Endothelial cell (in vitro differentiated cells): ENCODE measurements around the gene GPX1. TPM values are rescaled to one million over a fixed set of nuclear protein-coding genes. Genes with fewer than 3 reads are reported as not detected.
"Not testable (repeated sequence)": the region's sequence is repeated elsewhere in the genome, so short reads cannot be mapped to it uniquely, and the experiment has no call there.

Experiments
- DNase-seq: peaks from one replicate; pipeline ENCODE4 v3.0.0; 2021; ENCODE audit warnings: low spot score
- H3K27ac Mint-ChIP-seq: one replicate; pipeline ENCODE4 v1.8.0; 2021; ENCODE audit warnings: mixed read lengths, inconsistent platforms; ENCODE audit not compliant: unreplicated experiment
- H3K27me3 Mint-ChIP-seq: one replicate; pipeline ENCODE4 v1.8.0; 2021; ENCODE audit warnings: mild to moderate bottlenecking, moderate library complexity, mixed read lengths, inconsistent platforms; ENCODE audit not compliant: unreplicated experiment
- H3K36me3 Mint-ChIP-seq: one replicate; pipeline ENCODE4 v1.8.0; 2021; ENCODE audit warnings: mild to moderate bottlenecking, low read depth, mixed read lengths, inconsistent platforms; ENCODE audit not compliant: unreplicated experiment
- H3K4me1 Mint-ChIP-seq: one replicate; pipeline ENCODE4 v1.8.0; 2021; ENCODE audit warnings: mild to moderate bottlenecking, mixed read lengths, inconsistent platforms; ENCODE audit not compliant: unreplicated experiment
- H3K4me3 Mint-ChIP-seq: one replicate; pipeline ENCODE4 v1.8.0; 2021; ENCODE audit warnings: mild to moderate bottlenecking, mixed read lengths, inconsistent platforms; ENCODE audit not compliant: unreplicated experiment
- H3K9me3 Mint-ChIP-seq: one replicate; pipeline ENCODE4 v1.8.0; 2021; ENCODE audit warnings: mixed read lengths, inconsistent platforms; ENCODE audit not compliant: unreplicated experiment
- CTCF ChIP-seq: fragments of 200-600 bp; sonication (generic); IDR thresholded peaks from one replicate; pipeline ENCODE4 v1.5.0; 2021; ENCODE audit warnings: antibody characterized with exemption; ENCODE audit not compliant: unreplicated experiment
- total RNA-seq: library from RNA; stranded (reverse); fragmentation: NEBNext Ultra II Directional; extraction: Animal tissue kit (Norgen Biotek cat#: 25700); gene quantifications from one replicate; pipeline ENCODE4 v1.2.1, GENCODE V29; 2021; ENCODE audit not compliant: unreplicated experiment

Gene GPX1
- total RNA-seq, 1 donor from 2014 or later: 374 TPM

- Mint-ChIP-seq H3K4me3 (no peak overlapping the region), H3K36me3 (peaks cover 30% of the 10 kb centered on the region), H3K27ac (no peak overlapping the region), H3K4me1 (no peaks in the 10 kb centered on the region), H3K9me3 (no peaks in the 10 kb centered on the region), H3K27me3 (no peaks in the 10 kb centered on the region)
- TF ChIP-seq CTCF: no peak
- no peak for DNase-seq
Observed at GRCh38 chr3:49329186-49329585, 29.0 kb downstream of the GPX1 start.

- not testable (repeated sequence) for H3K27ac Mint-ChIP-seq, H3K27me3 Mint-ChIP-seq, DNase-seq, H3K4me3 Mint-ChIP-seq, H3K4me1 Mint-ChIP-seq, H3K9me3 Mint-ChIP-seq
- H3K36me3 Mint-ChIP-seq: peaks cover 31% of the 10 kb centered on the region
Observed at GRCh38 chr3:49328350-49328749, 29.8 kb downstream of the GPX1 start.

GRCh38 chr3:49327485-49327884 is 30.7 kb downstream of the GPX1 start:
- Mint-ChIP-seq H3K27ac (no peak overlapping the region), H3K4me1 (no peaks in the 10 kb centered on the region), H3K4me3 (no peak overlapping the region), H3K36me3 (peaks cover 32% of the 10 kb centered on the region), H3K27me3 (no peaks in the 10 kb centered on the region), H3K9me3 (no peaks in the 10 kb centered on the region)
- TF ChIP-seq CTCF: peak; percentile 37
- DNase-seq: no peak

- DNase-seq: no peak
- Mint-ChIP-seq H3K9me3 (no peaks in the 10 kb centered on the region), H3K36me3 (peaks cover 40% of the 10 kb centered on the region), H3K4me3 (no peak overlapping the region), H3K27ac (no peak overlapping the region), H3K27me3 (no peaks in the 10 kb centered on the region), H3K4me1 (no peaks in the 10 kb centered on the region)
- TF ChIP-seq CTCF: no peak
Observed at GRCh38 chr3:49324768-49325167, 33.4 kb downstream of the GPX1 start.

- Mint-ChIP-seq H3K9me3 (no peaks in the 10 kb centered on the region), H3K27me3 (peaks cover 1% of the 10 kb centered on the region), H3K36me3 (peaks cover 21% of the 10 kb centered on the region), H3K4me3 (peak overlapping the region; percentile 23), H3K27ac (no peak overlapping the region), H3K4me1 (no peaks in the 10 kb centered on the region)
- no peak for DNase-seq
- TF ChIP-seq CTCF: no peak
Observed at GRCh38 chr3:49316696-49317457, 41.3 kb downstream of the GPX1 start.
